Right lobe of liver (tissue), 6 donors: Measurements from ENCODE around the gene PCDHB5. TPM values are rescaled to one million over a fixed set of nuclear protein-coding genes. Genes with fewer than 3 reads are reported as not detected.

ENCODE experiments used
- ATAC-seq, 4 donors: fragments of 200-7000 bp; cut with Tn5 transposase; one replicate each; pipeline ENCODE4 v1.9.1; 2020; ENCODE audit warnings: mild to moderate bottlenecking in 4 of 4, moderate library complexity in 4 of 4
- DNase-seq, 3 donors: peaks; one replicate each; pipeline ENCODE4 v3.0.0-alpha.2; 2020
- H3K27ac ChIP-seq, 3 donors: fragments of 200-600 bp; one replicate each; pipeline ENCODE4 v1.8.0; 2022
- H3K27me3 ChIP-seq, 2 donors: fragments of 200-600 bp; one replicate each; pipeline ENCODE4 v1.8.0; 2022
- H3K36me3 ChIP-seq, 4 donors: fragments of 200-600 bp; sonication (generic) in 1 of 4; one replicate each; pipeline versions ENCODE4 v1.5.1 to v1.8.0; 2017 to 2022; ENCODE audit warnings: control low read depth in 1 of 4
- H3K4me1 ChIP-seq, 4 donors: fragments of 200-600 bp; sonication (generic) in 1 of 4; one replicate each; pipeline versions ENCODE4 v1.5.1 to v1.8.0; 2017 to 2022; ENCODE audit warnings: control low read depth in 1 of 4
- H3K4me3 ChIP-seq, 3 donors: fragments of 200-600 bp; one replicate each; pipeline ENCODE4 v1.8.0; 2022
- H3K9me3 ChIP-seq, 4 donors: fragments of 200-600 bp; sonication (generic) in 1 of 4; one replicate each; pipeline versions ENCODE4 v1.5.1 to v1.8.0; 2017 to 2022; ENCODE audit warnings: control low read depth in 1 of 4
- POLR2A ChIP-seq: fragments of 450-650 bp; IDR thresholded peaks from one replicate; pipeline ENCODE4 v1.6.1; 2017; ENCODE audit warnings: antibody characterized with exemption, mild to moderate bottlenecking
- WGBS: methylation state at CpG from one replicate; pipeline ENCODE4 v1.1.6; 2018; ENCODE audit warnings: low coverage, low lambda C conversion rate; ENCODE audit not compliant: insufficient coverage; ENCODE audit errors: missing lambda C conversion rate; 5-methylcytosine and 5-hydroxymethylcytosine counted together
- intact Hi-C, 2 donors: fragments of 100-400 bp; cut with DNase I; formaldehyde crosslinking; loops; one replicate each; pipeline versions ENCODE4 v1.11.2 to v1.14.1; 2022
- total RNA-seq, 6 experiments: library from RNA; depleted of rRNA in 2 of 6; stranded (reverse); fragments of >200 nt in 2 of 6; fragmentation: NEBNext Ultra II Directional in 3 of 6; extraction: Animal tissue kit (Norgen Biotek cat#: 25700) in 3 of 6; gene quantifications; one replicate each; pipeline versions ENCODE4 v1.1.0 to v1.2.4, GENCODE V29; 2016 to 2023
- TF ChIP-seq, protein P1 (sequence below), 4 donors: fragments of 200-600 bp in 3 of 4; fragments of 450-650 bp in 1 of 4; IDR thresholded peaks; one replicate each; pipeline versions ENCODE4 v1.5.1 to v1.8.0; 2016 to 2022; ENCODE audit warnings: antibody characterized with exemption in 4 of 4, mild to moderate bottlenecking in 2 of 4
- donor health status: DM: no; HTN: yes; CAD: no.
- donor health status: DM: no; HTN: no; CAD: no.
- donor health status: DM: no; HTN: no; CAD: no.
- donor health status: DM: no; HTN: yes; CAD: no.
- donor health status: DM: no; HTN: yes; CAD: no.

Gene PCDHB5
- total RNA-seq, 6 experiments from 2014 or later = 0.18 to 1.2 (median 0.45) TPM

DNA sequence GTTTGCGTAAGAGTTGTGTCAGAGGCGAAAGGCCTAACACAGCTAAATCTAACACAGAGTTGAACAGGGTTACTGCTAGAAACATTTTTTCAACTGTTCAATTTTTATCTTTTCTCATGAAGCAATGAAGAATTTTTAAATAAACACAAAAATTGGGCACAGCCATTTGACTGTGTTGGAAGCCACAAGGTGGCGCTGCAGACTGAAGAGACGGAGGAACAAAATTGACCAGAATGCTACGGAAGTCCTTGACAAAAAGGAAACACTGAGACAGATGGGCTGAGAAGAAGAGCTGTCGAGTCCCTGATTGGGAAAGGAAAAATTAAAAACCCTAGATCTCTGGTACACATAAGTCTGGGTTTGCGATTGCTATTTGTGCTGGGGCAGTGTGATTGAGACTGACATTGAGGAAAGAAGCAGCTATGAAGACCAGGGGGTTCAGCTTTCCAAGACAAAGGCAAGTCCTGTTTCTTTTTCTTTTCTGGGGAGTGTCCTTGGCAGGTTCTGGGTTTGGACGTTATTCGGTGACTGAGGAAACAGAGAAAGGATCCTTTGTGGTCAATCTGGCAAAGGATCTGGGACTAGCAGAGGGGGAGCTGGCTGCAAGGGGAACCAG is 52.0 kb downstream of the PCDHB5 start, which contains the start of gene PCDHB9:
Gene PCDHB9, plus strand, starts transcription at position 265 of the 616 bp plus-strand sequence. Its CDS starts 158 bp downstream, at position 423.
- no peak for ATAC-seq
- no peak for TF ChIP-seq POLR2A
- TF ChIP-seq, protein P1, sequence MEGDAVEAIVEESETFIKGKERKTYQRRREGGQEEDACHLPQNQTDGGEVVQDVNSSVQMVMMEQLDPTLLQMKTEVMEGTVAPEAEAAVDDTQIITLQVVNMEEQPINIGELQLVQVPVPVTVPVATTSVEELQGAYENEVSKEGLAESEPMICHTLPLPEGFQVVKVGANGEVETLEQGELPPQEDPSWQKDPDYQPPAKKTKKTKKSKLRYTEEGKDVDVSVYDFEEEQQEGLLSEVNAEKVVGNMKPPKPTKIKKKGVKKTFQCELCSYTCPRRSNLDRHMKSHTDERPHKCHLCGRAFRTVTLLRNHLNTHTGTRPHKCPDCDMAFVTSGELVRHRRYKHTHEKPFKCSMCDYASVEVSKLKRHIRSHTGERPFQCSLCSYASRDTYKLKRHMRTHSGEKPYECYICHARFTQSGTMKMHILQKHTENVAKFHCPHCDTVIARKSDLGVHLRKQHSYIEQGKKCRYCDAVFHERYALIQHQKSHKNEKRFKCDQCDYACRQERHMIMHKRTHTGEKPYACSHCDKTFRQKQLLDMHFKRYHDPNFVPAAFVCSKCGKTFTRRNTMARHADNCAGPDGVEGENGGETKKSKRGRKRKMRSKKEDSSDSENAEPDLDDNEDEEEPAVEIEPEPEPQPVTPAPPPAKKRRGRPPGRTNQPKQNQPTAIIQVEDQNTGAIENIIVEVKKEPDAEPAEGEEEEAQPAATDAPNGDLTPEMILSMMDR (IDR thresholded peaks at IDR 0.05) = peak in 2 of 4 donors; percentile 15 to 17
- WGBS = 19% methylated on average over 7 of the region's 9 CpGs
- DNase-seq = no peak
- no peaks in the 10 kb centered on the region for H3K4me1 ChIP-seq
- no peaks in the 10 kb centered on the region for H3K36me3 ChIP-seq
- H3K9me3 ChIP-seq = no peaks in the 10 kb centered on the region
- H3K27ac ChIP-seq = no peak within 1 kb of the TSS
- no peaks in the 10 kb centered on the region for H3K27me3 ChIP-seq
- intact Hi-C loops = no loop called here
- H3K4me3 ChIP-seq = no peak within 1 kb of the TSS

Other genes starting within 250 kb of the PCDHB5 start
- under 1 TPM; 0.18 to 0.86 (median 0.35) TPM for gene PCDHAC1, start 208.9 kb upstream of the PCDHB5 start, total RNA-seq
- 1 to 10 TPM in 3 of 6 experiments, under 1 TPM in 3; 0.68 to 2.2 (median 1.3) TPM for gene PCDHAC2, start 168.7 kb upstream of the PCDHB5 start, total RNA-seq
- not detected for gene PCDHB1, start 83.8 kb upstream of the PCDHB5 start, total RNA-seq
- under 1 TPM in 3 of 6 experiments, not detected in 3; 0.11 to 0.19 (median 0.14) TPM for gene PCDHB2, start 40.6 kb upstream of the PCDHB5 start, total RNA-seq
- under 1 TPM in 3 of 6 experiments, not detected in 3; 0.07 to 0.31 (median 0.30) TPM for gene PCDHB3, start 34.7 kb upstream of the PCDHB5 start, total RNA-seq
- under 1 TPM; 0.10 to 0.35 (median 0.20) TPM for gene PCDHB4, start 13.4 kb upstream of the PCDHB5 start, total RNA-seq
- under 1 TPM in 4 of 6 experiments, not detected in 2; 0.06 to 0.16 (median 0.12) TPM for gene PCDHB6, start 14.9 kb downstream of the PCDHB5 start, total RNA-seq
- under 1 TPM; 0.07 to 0.31 (median 0.13) TPM for gene PCDHB7, start 37.4 kb downstream of the PCDHB5 start, total RNA-seq
- under 1 TPM in 4 of 6 experiments, not detected in 2; 0.12 to 0.49 (median 0.19) TPM for gene PCDHB8, start 42.6 kb downstream of the PCDHB5 start, total RNA-seq
- under 1 TPM; 0.17 to 0.51 (median 0.34) TPM for gene PCDHB16, start 47.2 kb downstream of the PCDHB5 start, total RNA-seq
- under 1 TPM in 5 of 6 experiments, not detected in 1; 0.07 to 0.51 (median 0.21) TPM for gene PCDHB9, start 52.0 kb downstream of the PCDHB5 start, total RNA-seq
- under 1 TPM in 5 of 6 experiments, not detected in 1; 0.09 to 0.23 (median 0.12) TPM for gene PCDHB10, start 57.1 kb downstream of the PCDHB5 start, total RNA-seq
- under 1 TPM in 5 of 6 experiments, not detected in 1; 0.06 to 0.44 (median 0.19) TPM for gene PCDHB11, start 64.4 kb downstream of the PCDHB5 start, total RNA-seq
- gene PCDHB12, start 73.5 kb downstream of the PCDHB5 start, total RNA-seq = 1 to 10 TPM in 1 of 6 experiments, under 1 TPM in 4, not detected in 1; 0.27 to 1.1 (median 0.33) TPM
- under 1 TPM; 0.25 to 1.00 (median 0.49) TPM for gene PCDHB13, start 78.7 kb downstream of the PCDHB5 start, total RNA-seq
- 1 to 10 TPM in 1 of 6 experiments, under 1 TPM in 5; 0.44 to 1.0 (median 0.86) TPM for gene PCDHB14, start 88.1 kb downstream of the PCDHB5 start, total RNA-seq
- under 1 TPM; 0.37 to 0.83 (median 0.63) TPM for gene PCDHB15, start 110.2 kb downstream of the PCDHB5 start, total RNA-seq
- under 1 TPM in 1 of 6 experiments, not detected in 5; 0.31 TPM for gene SLC25A2, start 168.8 kb downstream of the PCDHB5 start, total RNA-seq
- gene TAF7, start 185.6 kb downstream of the PCDHB5 start, total RNA-seq = 10 to 100 TPM; 17.7 to 37.9 (median 22.3) TPM
- under 1 TPM in 5 of 6 experiments, not detected in 1; 0.04 to 0.18 (median 0.12) TPM for gene PCDHGA1, start 195.3 kb downstream of the PCDHB5 start, total RNA-seq
- gene PCDHGA2, start 203.6 kb downstream of the PCDHB5 start, total RNA-seq = under 1 TPM; 0.49 to 0.88 (median 0.57) TPM
- gene PCDHGA3, start 208.6 kb downstream of the PCDHB5 start, total RNA-seq = 1 to 10 TPM in 2 of 6 experiments, under 1 TPM in 4; 0.51 to 1.8 (median 0.76) TPM
- 1 to 10 TPM in 1 of 6 experiments, under 1 TPM in 5; 0.37 to 1.2 (median 0.52) TPM for gene PCDHGB1, start 214.9 kb downstream of the PCDHB5 start, total RNA-seq
- gene PCDHGA4, start 219.8 kb downstream of the PCDHB5 start, total RNA-seq = 1 to 10 TPM in 2 of 6 experiments, under 1 TPM in 4; 0.39 to 1.8 (median 0.73) TPM
- 1 to 10 TPM in 5 of 6 experiments, under 1 TPM in 1; 0.51 to 2.8 (median 1.4) TPM for gene PCDHGB2, start 224.8 kb downstream of the PCDHB5 start, total RNA-seq
- 1 to 10 TPM in 1 of 6 experiments, under 1 TPM in 5; 0.32 to 1.2 (median 0.57) TPM for gene PCDHGA5, start 229.0 kb downstream of the PCDHB5 start, total RNA-seq
- 1 to 10 TPM in 3 of 6 experiments, under 1 TPM in 3; 0.56 to 1.8 (median 1.2) TPM for gene PCDHGB3, start 235.0 kb downstream of the PCDHB5 start, total RNA-seq
- gene PCDHGA6, start 238.7 kb downstream of the PCDHB5 start, total RNA-seq = 1 to 10 TPM in 3 of 6 experiments, under 1 TPM in 3; 0.56 to 1.3 (median 0.89) TPM
- gene PCDHGA7, start 247.5 kb downstream of the PCDHB5 start, total RNA-seq = under 1 TPM; 0.37 to 0.99 (median 0.76) TPM